ENCODE data around the gene HOXA11. TPM values are rescaled to one million over a fixed set of nuclear protein-coding genes. Genes with fewer than 3 reads are reported as not detected.

HOXA11 gene
- total and polyA plus RNA-seq, 12 donors: 0.13 to 3.0 (median 1.2) TPM; not detected in 2

GRCh38 chr7:27151931-27152815 is 32.9 kb downstream of the HOXA11 start, which contains the start of gene HOXA3:
Gene HOXA3, minus strand, starts transcription at chr7:27152583. Its CDS starts 41,943 bp downstream, at chr7:27110640.
- no peaks in the 10 kb centered on the region for H3K27me3 ChIP-seq
- peaks cover 13 to 36% of the 10 kb centered on the region in 2 donors for H3K4me1 ChIP-seq (replicated peaks in 1 of 2)
- WGBS, 4 donors: 34 to 56% (median 47%) methylated on average over 49 to 53 of the region's 53 CpGs
- peak within 1 kb of the TSS in 1 of 4 donors; percentile 63 for H3K4me3 ChIP-seq
- peak in 1 of 2 donors; percentile 23 for TF ChIP-seq POLR2A (IDR thresholded peaks at IDR 0.05)
- TF ChIP-seq, protein P1, sequence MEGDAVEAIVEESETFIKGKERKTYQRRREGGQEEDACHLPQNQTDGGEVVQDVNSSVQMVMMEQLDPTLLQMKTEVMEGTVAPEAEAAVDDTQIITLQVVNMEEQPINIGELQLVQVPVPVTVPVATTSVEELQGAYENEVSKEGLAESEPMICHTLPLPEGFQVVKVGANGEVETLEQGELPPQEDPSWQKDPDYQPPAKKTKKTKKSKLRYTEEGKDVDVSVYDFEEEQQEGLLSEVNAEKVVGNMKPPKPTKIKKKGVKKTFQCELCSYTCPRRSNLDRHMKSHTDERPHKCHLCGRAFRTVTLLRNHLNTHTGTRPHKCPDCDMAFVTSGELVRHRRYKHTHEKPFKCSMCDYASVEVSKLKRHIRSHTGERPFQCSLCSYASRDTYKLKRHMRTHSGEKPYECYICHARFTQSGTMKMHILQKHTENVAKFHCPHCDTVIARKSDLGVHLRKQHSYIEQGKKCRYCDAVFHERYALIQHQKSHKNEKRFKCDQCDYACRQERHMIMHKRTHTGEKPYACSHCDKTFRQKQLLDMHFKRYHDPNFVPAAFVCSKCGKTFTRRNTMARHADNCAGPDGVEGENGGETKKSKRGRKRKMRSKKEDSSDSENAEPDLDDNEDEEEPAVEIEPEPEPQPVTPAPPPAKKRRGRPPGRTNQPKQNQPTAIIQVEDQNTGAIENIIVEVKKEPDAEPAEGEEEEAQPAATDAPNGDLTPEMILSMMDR (IDR thresholded peaks at IDR 0.05): no peak
- H3K9me3 ChIP-seq (replicated peaks in 1 of 3): no peaks in the 10 kb centered on the region
- intact Hi-C loops (cut with DNase I): no loop called here
- no peaks in the 10 kb centered on the region for H3K36me3 ChIP-seq (replicated peaks in 1 of 2)
- H3K27ac ChIP-seq: peak within 1 kb of the TSS in 4 of 5 donors; percentile 92 to 99 (median 96)
- peak; percentile 9 to 60 (median 46) for DNase-seq

- DNase-seq: peak in 1 of 7 donors; percentile 45
- H3K27ac ChIP-seq: peak overlapping the region; percentile 66 to 99 (median 93)
- no peaks in the 10 kb centered on the region for H3K36me3 ChIP-seq (replicated peaks in 1 of 2)
- no peaks in the 10 kb centered on the region for H3K9me3 ChIP-seq (replicated peaks in 1 of 3)
- intact Hi-C loops (cut with DNase I): no loop called here
- 21 to 37% (median 36%) methylated on average over 17 to 27 of the region's 27 CpGs for WGBS, 4 donors
- H3K27me3 ChIP-seq: no peaks in the 10 kb centered on the region
- peaks cover 13 to 41% of the 10 kb centered on the region in 2 donors for H3K4me1 ChIP-seq (replicated peaks in 1 of 2)
- TF ChIP-seq POLR2A (IDR thresholded peaks at IDR 0.05): no peak
- TF ChIP-seq, protein P1 (IDR thresholded peaks at IDR 0.05): no peak
- H3K4me3 ChIP-seq: peak overlapping the region in 2 of 4 donors; percentile 27 to 63
These were observed 33.6 kb downstream of the HOXA11 start for GRCh38 chr7:27151341-27151930.

GRCh38 chr7:27150568-27151340 is 34.3 kb downstream of the HOXA11 start:
- TF ChIP-seq, protein P1 (IDR thresholded peaks at IDR 0.05): peak; percentile 68 to 92 (median 85)
- peak; percentile 51 to 86 for TF ChIP-seq POLR2A (IDR thresholded peaks at IDR 0.05)

More at GRCh38 chr7:27150568-27151340, 34.3 kb downstream of the HOXA11 start:
- Histone ChIP-seq H3K27ac (peak overlapping the region; percentile 66 to 99 (median 93)), H3K9me3 (replicated peaks in 1 of 3) (no peaks in the 10 kb centered on the region), H3K4me3 (peak overlapping the region in 3 of 4 donors; percentile 27 to 63 (median 51)), H3K36me3 (replicated peaks in 1 of 2) (no peaks in the 10 kb centered on the region), H3K27me3 (no peaks in the 10 kb centered on the region), H3K4me1 (replicated peaks in 1 of 2) (peaks cover 13 to 40% of the 10 kb centered on the region in 2 donors)
- WGBS, 4 donors: 0 to 1% (median 1%) methylated on average over 18 to 58 of the region's 58 CpGs
- intact Hi-C loops (cut with DNase I): no loop called here
- DNase-seq: peak; percentile 82 to 90 (median 86)

All from adrenal gland (tissue), 12 donors.